GM18505 (cell line): ENCODE results near the gene NUDT13.
"Not testable (repeated sequence)": the region's sequence is repeated elsewhere in the genome, so short reads cannot be mapped to it uniquely, and the experiment has no call there.

ENCODE experiments used
- ATAC-seq: cut with Tn5 transposase; IDR thresholded peaks from one replicate; pipeline ENCODE4 v1.9.1; 2021; ENCODE audit not compliant: unreplicated experiment
- POLR2A ChIP-seq: IDR thresholded peaks from 4 replicates; pipeline ENCODE4 v1.6.1; 2011; ENCODE audit warnings: borderline replicate concordance; ENCODE audit not compliant: insufficient read depth, insufficient read length; ENCODE audit errors: extremely low read depth

Gene NUDT13

GRCh38 chr10:73126343-73126742, 16.1 kb downstream of the NUDT13 start:
- TF ChIP-seq POLR2A, result no peak
- ATAC-seq, result no peak

GRCh38 chr10:73131301-73131700, 21.0 kb downstream of the NUDT13 start:
- no peak for TF ChIP-seq POLR2A
- no peak for ATAC-seq

- TF ChIP-seq POLR2A, result no peak
- ATAC-seq, result no peak
These were observed 21.8 kb downstream of the NUDT13 start for GRCh38 chr10:73131913-73132686.

- no peak for TF ChIP-seq POLR2A
- ATAC-seq, result no peak
These were observed 24.5 kb downstream of the NUDT13 start for GRCh38 chr10:73134727-73135126.

- no peak for ATAC-seq
These were observed 26.4 kb downstream of the NUDT13 start for GRCh38 chr10:73136627-73137026.

GRCh38 chr10:73139251-73139650, 29.0 kb downstream of the NUDT13 start:
- ATAC-seq, result no peak
- TF ChIP-seq POLR2A, result no peak

More at GRCh38 chr10:73136627-73137026, 26.4 kb downstream of the NUDT13 start:
- no peak for TF ChIP-seq POLR2A

- ATAC-seq, result no peak
- no peak for TF ChIP-seq POLR2A
These were observed 31.3 kb downstream of the NUDT13 start for GRCh38 chr10:73141603-73142002.

GRCh38 chr10:73150633-73151413, 40.6 kb downstream of the NUDT13 start:
- not testable (repeated sequence) for ATAC-seq

- ATAC-seq, result no peak
- TF ChIP-seq POLR2A, result no peak
These were observed 41.8 kb downstream of the NUDT13 start for GRCh38 chr10:73152009-73152408.

- no peak for TF ChIP-seq POLR2A
- ATAC-seq, result no peak
These were observed 45.8 kb downstream of the NUDT13 start for GRCh38 chr10:73156054-73156453.

GRCh38 chr10:73159038-73159648, 48.9 kb downstream of the NUDT13 start:
- ATAC-seq, result no peak
- no peak for TF ChIP-seq POLR2A

- no peak for ATAC-seq
- no peak for TF ChIP-seq POLR2A
These were observed 50.8 kb downstream of the NUDT13 start for GRCh38 chr10:73161079-73161478.

- no peak for ATAC-seq
- TF ChIP-seq POLR2A, result no peak
These were observed 51.4 kb downstream of the NUDT13 start for GRCh38 chr10:73161662-73162061.

- ATAC-seq, result no peak
- TF ChIP-seq POLR2A, result no peak
These were observed 52.8 kb downstream of the NUDT13 start for GRCh38 chr10:73163096-73163495.
